ENCODE results near the gene C9orf152. TPM values are rescaled to one million over a fixed set of nuclear protein-coding genes. Genes with fewer than 3 reads are reported as not detected.
"Not testable (repeated sequence)": the region's sequence is repeated elsewhere in the genome, so short reads cannot be mapped to it uniquely, and the experiment has no call there.

Gene C9orf152
- total RNA-seq, 4 donors from 2014 or later: not detected

DNA sequence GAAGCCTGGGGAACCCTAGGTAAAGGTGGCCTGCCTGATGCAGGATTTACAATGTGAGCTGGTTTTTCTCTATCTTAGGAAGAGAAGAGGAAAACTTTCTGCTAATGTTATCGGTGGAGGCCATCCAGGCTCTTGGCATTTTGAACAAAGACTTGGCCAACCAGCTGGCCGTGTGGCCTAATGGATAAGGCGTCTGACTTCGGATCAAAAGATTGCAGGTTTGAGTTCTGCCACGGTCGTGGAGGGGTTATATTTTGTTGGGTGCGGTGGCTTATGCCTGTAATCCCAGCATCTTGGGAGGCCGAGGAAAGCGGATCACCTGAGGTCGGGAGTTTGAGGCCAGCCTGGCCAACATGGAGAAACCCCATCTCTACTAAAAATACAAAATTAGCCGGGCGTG, 9.6 kb downstream of the C9orf152 start:
- intact Hi-C loops (cut with DNase I): no loop called here
- H3K4me3 ChIP-seq: no peak overlapping the region
- no peak overlapping the region for H3K27ac ChIP-seq (replicated peaks in 1 of 4)
- H3K36me3 ChIP-seq: no peaks in the 10 kb centered on the region
- no peak for DNase-seq (ENCODE audit: extremely low spot score)
- 98% methylated on average over 12 of the region's 12 CpGs for WGBS
- TF ChIP-seq EP300 (IDR thresholded peaks at IDR 0.05): no peak
- no peak for TF ChIP-seq POLR2AphosphoS5 (IDR thresholded peaks at IDR 0.05)
- TF ChIP-seq, protein P1, sequence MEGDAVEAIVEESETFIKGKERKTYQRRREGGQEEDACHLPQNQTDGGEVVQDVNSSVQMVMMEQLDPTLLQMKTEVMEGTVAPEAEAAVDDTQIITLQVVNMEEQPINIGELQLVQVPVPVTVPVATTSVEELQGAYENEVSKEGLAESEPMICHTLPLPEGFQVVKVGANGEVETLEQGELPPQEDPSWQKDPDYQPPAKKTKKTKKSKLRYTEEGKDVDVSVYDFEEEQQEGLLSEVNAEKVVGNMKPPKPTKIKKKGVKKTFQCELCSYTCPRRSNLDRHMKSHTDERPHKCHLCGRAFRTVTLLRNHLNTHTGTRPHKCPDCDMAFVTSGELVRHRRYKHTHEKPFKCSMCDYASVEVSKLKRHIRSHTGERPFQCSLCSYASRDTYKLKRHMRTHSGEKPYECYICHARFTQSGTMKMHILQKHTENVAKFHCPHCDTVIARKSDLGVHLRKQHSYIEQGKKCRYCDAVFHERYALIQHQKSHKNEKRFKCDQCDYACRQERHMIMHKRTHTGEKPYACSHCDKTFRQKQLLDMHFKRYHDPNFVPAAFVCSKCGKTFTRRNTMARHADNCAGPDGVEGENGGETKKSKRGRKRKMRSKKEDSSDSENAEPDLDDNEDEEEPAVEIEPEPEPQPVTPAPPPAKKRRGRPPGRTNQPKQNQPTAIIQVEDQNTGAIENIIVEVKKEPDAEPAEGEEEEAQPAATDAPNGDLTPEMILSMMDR (IDR thresholded peaks at IDR 0.05): no peak
- TF ChIP-seq POLR2A (IDR thresholded peaks at IDR 0.05; ENCODE audit: low read depth): no peak
- H3K4me1 ChIP-seq: peaks cover 0 to 10% (median 2%) of the 10 kb centered on the region in 4 donors
- no peaks in the 10 kb centered on the region for H3K27me3 ChIP-seq
- no peaks in the 10 kb centered on the region for H3K9me3 ChIP-seq

DNA sequence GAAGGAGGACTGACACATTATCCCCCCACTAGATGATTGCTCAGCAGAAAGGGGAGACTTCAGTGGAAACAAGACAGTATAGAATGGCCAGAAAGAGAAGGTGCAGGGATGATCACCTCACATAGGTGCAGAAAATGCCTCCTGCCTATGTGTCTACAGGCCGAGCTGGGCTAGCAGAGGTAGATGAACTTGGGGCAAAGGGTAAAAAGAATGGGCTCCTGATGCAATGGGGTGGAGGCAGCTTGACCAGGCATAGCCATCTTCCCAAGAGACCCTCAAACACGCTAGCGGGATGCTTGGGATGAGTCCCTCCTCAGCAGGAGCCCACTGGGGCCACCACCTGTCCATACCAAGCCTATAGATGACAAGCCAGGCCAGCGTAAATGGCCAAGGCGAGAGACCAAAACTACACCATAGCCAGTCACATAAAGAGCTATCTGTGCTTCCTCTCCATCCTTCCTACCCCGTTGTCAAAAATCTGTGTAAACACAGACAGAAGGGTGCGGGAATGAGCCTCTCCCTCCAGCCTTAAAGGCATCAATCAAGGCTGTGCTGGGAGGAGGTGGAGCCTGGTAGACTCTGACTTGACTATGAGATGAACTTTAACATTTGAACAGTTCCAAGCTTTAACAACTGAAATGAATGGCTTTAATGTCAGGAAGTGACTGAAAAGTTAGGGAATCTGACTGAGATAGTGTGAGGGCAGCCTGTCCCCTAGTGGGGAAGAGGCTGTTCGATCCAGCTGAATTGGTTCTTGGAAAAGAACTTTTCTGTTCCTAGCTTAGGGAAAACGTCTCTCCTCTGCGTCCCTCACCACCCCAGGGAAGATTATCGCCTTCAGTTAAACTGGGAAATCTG, 10.4 kb downstream of the C9orf152 start:
- peaks cover 0 to 14% (median 5%) of the 10 kb centered on the region in 4 donors for H3K4me1 ChIP-seq
- H3K36me3 ChIP-seq: no peaks in the 10 kb centered on the region
- no peaks in the 10 kb centered on the region for H3K27me3 ChIP-seq
- TF ChIP-seq EP300 (IDR thresholded peaks at IDR 0.05) (no peak), POLR2A (IDR thresholded peaks at IDR 0.05; ENCODE audit: low read depth) (no peak), POLR2AphosphoS5 (IDR thresholded peaks at IDR 0.05) (no peak)
- TF ChIP-seq, protein P1 (IDR thresholded peaks at IDR 0.05): peak in 1 of 3 experiments; percentile 20
- no peaks in the 10 kb centered on the region for H3K9me3 ChIP-seq
- no peak overlapping the region for H3K4me3 ChIP-seq
- WGBS: 80% methylated on average over 9 of the region's 11 CpGs
- DNase-seq (ENCODE audit: extremely low spot score): no peak
- intact Hi-C loops (cut with DNase I): no loop called here
- no peak overlapping the region for H3K27ac ChIP-seq (replicated peaks in 1 of 4)

DNA sequence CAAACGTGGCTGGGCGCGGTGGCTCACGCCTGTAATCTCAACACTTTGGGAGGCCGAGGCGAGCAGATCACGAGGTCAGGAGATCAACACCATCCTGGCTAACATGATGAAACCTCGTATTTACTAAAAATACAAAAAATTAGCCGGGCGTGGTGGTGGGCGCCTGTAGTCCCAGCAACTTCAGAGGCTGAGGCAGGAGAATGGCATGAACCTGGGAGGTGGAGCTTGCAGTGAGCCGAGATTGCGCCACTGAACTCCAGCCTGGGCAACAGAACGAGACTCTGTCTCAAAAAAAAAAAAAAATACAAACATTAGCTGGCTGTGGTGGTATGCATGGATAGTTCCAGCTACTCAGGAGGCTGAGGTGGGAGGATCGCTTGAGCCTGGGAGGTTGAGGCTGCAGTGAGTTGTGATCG, 11.9 kb downstream of the C9orf152 start:
- DNase-seq (ENCODE audit: extremely low spot score); H3K4me3 ChIP-seq; H3K36me3 ChIP-seq; H3K9me3 ChIP-seq; H3K27me3 ChIP-seq; H3K27ac ChIP-seq (replicated peaks in 1 of 4); intact Hi-C loops (cut with DNase I): not testable (repeated sequence)
- WGBS: 89% methylated on average over 16 of the region's 16 CpGs
- peaks cover 0 to 24% (median 7%) of the 10 kb centered on the region in 4 donors for H3K4me1 ChIP-seq

DNA sequence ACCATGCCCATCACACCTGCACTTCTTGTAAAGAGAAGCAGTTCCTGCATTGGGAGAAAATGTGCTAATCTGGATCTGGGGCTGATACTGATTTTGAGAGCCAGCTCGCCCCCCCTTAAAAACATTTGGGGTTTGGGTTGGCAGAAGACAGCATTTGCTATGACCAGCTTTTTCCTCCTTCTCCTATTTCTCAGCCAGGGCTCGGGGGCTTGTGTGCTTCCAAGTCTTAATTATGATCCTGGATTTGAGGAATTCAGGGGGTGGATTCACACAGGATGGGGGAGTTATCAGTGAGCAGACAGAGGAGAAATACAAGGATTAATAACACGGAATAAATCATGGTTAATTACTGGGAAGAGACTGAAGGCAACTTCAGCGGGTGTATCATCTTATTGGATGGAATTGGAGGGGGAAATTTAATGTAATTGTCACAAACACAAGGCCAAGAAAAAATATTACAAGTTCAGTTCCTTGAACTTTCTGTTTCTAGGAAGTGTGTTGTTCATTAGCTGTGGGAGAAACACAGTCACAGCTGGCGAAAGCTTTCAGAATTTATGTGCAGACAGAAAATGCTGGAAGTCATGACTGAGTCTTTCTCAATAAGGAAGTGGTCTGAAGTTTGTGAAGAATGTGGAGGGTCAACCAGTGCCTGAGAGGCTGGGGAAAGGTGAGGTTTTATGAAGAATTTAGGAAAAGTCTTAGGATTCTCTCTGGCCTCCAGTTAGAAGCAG, 15.3 kb downstream of the C9orf152 start:
- no peak overlapping the region for H3K4me3 ChIP-seq
- intact Hi-C loops (cut with DNase I): no loop called here
- 58% methylated on average over 5 of the region's 5 CpGs for WGBS
- H3K9me3 ChIP-seq: no peaks in the 10 kb centered on the region
- peak overlapping the region; percentile 56 to 62 (median 60) for H3K27ac ChIP-seq (replicated peaks in 1 of 4)
- TF ChIP-seq POLR2A (IDR thresholded peaks at IDR 0.05; ENCODE audit: low read depth) (no peak), EP300 (IDR thresholded peaks at IDR 0.05) (no peak), POLR2AphosphoS5 (IDR thresholded peaks at IDR 0.05) (no peak)
- TF ChIP-seq, protein P1 (IDR thresholded peaks at IDR 0.05): no peak
- H3K36me3 ChIP-seq: no peaks in the 10 kb centered on the region
- no peak for DNase-seq (ENCODE audit: extremely low spot score)
- no peaks in the 10 kb centered on the region for H3K27me3 ChIP-seq
- H3K4me1 ChIP-seq: peaks cover 4 to 49% (median 27%) of the 10 kb centered on the region in 4 donors

DNA sequence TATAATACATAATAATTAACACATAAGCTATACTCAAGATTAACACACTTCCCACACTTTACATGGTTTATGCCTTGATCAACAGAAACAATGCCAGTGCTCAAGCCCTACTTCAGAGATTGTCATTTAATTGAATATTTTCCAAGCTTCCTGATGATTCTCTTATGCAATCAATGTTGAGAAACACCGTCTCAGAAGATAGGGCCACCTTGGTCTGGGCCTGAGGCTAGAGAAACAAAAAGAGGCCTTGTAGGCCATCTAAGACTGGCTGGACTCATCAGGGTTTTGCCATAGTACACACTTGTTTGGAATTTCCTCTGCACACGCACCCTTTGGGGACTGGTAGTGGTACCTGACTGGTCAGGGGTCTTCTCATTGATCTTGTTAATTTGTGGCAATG, 16.3 kb downstream of the C9orf152 start:
- no peaks in the 10 kb centered on the region for H3K36me3 ChIP-seq
- no peak for DNase-seq (ENCODE audit: extremely low spot score)
- no peaks in the 10 kb centered on the region for H3K27me3 ChIP-seq
- no peak overlapping the region for H3K4me3 ChIP-seq
- 70% methylated on average over 2 of the region's 2 CpGs for WGBS
- H3K4me1 ChIP-seq: peaks cover 4 to 54% (median 30%) of the 10 kb centered on the region in 4 donors
- H3K27ac ChIP-seq (replicated peaks in 1 of 4): peak overlapping the region in 1 of 4 donors; percentile 60
- intact Hi-C loops (cut with DNase I): no loop called here
- H3K9me3 ChIP-seq: no peaks in the 10 kb centered on the region
- no peak for TF ChIP-seq POLR2A (IDR thresholded peaks at IDR 0.05; ENCODE audit: low read depth)

All from esophagus muscularis mucosa (tissue), 4 donors.